ENCODE measurements around the gene CADM1. TPM values are rescaled to one million over a fixed set of nuclear protein-coding genes. Genes with fewer than 3 reads are reported as not detected.

Gene CADM1
- total and polyA plus RNA-seq, 5 donors: 14.8 to 42.6 (median 31.9) TPM

- DNase-seq (no peak), ATAC-seq (no peak)
- no peaks in the 10 kb centered on the region for H3K4me1 ChIP-seq (ENCODE audit: control insufficient read depth, insufficient read depth, low read length)
- no peaks in the 10 kb centered on the region for H3K9me3 ChIP-seq (ENCODE audit: control insufficient read depth, low read length)
- H3K27ac ChIP-seq (ENCODE audit: low read length): no peak overlapping the region
- no peaks in the 10 kb centered on the region for H3K27me3 ChIP-seq (ENCODE audit: control insufficient read depth, insufficient read depth)
- H3K4me3 ChIP-seq (ENCODE audit: low read length): no peak overlapping the region
- 89% methylated on average over 4 of the region's 4 CpGs for WGBS
- intact Hi-C loops (cut with DNase I): no loop called here
Measured at GRCh38 chr11:115377882-115378296, 126.3 kb downstream of the CADM1 start.

- no peaks in the 10 kb centered on the region for H3K9me3 ChIP-seq (ENCODE audit: control insufficient read depth, low read length)
- DNase-seq: no peak
- no peak overlapping the region for H3K27ac ChIP-seq (ENCODE audit: low read length)
- H3K4me3 ChIP-seq (ENCODE audit: low read length): no peak overlapping the region
- peak in 1 of 2 donors; percentile 62 for ATAC-seq
- no peaks in the 10 kb centered on the region for H3K27me3 ChIP-seq (ENCODE audit: control insufficient read depth, insufficient read depth)
- no peaks in the 10 kb centered on the region for H3K4me1 ChIP-seq (ENCODE audit: control insufficient read depth, insufficient read depth, low read length)
- intact Hi-C loops (cut with DNase I): no loop called here
Measured at GRCh38 chr11:115368616-115369015, 135.6 kb downstream of the CADM1 start.

- H3K4me1 ChIP-seq (ENCODE audit: control insufficient read depth, insufficient read depth, low read length): no peaks in the 10 kb centered on the region
- no peaks in the 10 kb centered on the region for H3K9me3 ChIP-seq (ENCODE audit: control insufficient read depth, low read length)
- WGBS: 91% methylated on average over 5 of the region's 5 CpGs
- no peak overlapping the region for H3K4me3 ChIP-seq (ENCODE audit: low read length)
- intact Hi-C loops (cut with DNase I): no loop called here
- ATAC-seq (no peak), DNase-seq (peak in 1 of 3 donors; percentile 25)
- no peaks in the 10 kb centered on the region for H3K27me3 ChIP-seq (ENCODE audit: control insufficient read depth, insufficient read depth)
- H3K27ac ChIP-seq (ENCODE audit: low read length): no peak overlapping the region
Measured at GRCh38 chr11:115366826-115367225, 137.4 kb downstream of the CADM1 start.

GRCh38 chr11:115365907-115366306 is 138.3 kb downstream of the CADM1 start:
- Histone ChIP-seq H3K9me3 (ENCODE audit: control insufficient read depth, low read length) (no peaks in the 10 kb centered on the region), H3K27me3 (ENCODE audit: control insufficient read depth, insufficient read depth) (no peaks in the 10 kb centered on the region), H3K27ac (ENCODE audit: low read length) (no peak overlapping the region), H3K4me1 (ENCODE audit: control insufficient read depth, insufficient read depth, low read length) (peaks cover 2% of the 10 kb centered on the region), H3K4me3 (ENCODE audit: low read length) (no peak overlapping the region)
- WGBS: 65% methylated on average over 4 of the region's 4 CpGs
- DNase-seq (no peak), ATAC-seq (no peak)
- intact Hi-C loops (cut with DNase I): no loop called here

GRCh38 chr11:115364896-115365295 is 139.3 kb downstream of the CADM1 start:
- intact Hi-C loops (cut with DNase I): no loop called here
- Histone ChIP-seq H3K9me3 (ENCODE audit: control insufficient read depth, low read length) (no peaks in the 10 kb centered on the region), H3K27ac (ENCODE audit: low read length) (no peak overlapping the region), H3K4me1 (ENCODE audit: control insufficient read depth, insufficient read depth, low read length) (peaks cover 2% of the 10 kb centered on the region), H3K27me3 (ENCODE audit: control insufficient read depth, insufficient read depth) (no peaks in the 10 kb centered on the region), H3K4me3 (ENCODE audit: low read length) (no peak overlapping the region)
- DNase-seq (no peak), ATAC-seq (no peak)
- WGBS: 79% methylated on average over 3 of the region's 3 CpGs

GRCh38 chr11:115363921-115364320 is 140.3 kb downstream of the CADM1 start:
- no peak for ATAC-seq

GRCh38 chr11:115363426-115363825 is 140.8 kb downstream of the CADM1 start:
- DNase-seq (no peak), ATAC-seq (no peak)
- no peak overlapping the region for H3K27ac ChIP-seq (ENCODE audit: low read length)
- peaks cover 2% of the 10 kb centered on the region for H3K4me1 ChIP-seq (ENCODE audit: control insufficient read depth, insufficient read depth, low read length)
- 88% methylated on average over 2 of the region's 2 CpGs for WGBS
- intact Hi-C loops (cut with DNase I): no loop called here
- H3K4me3 ChIP-seq (ENCODE audit: low read length): no peak overlapping the region
- no peaks in the 10 kb centered on the region for H3K27me3 ChIP-seq (ENCODE audit: control insufficient read depth, insufficient read depth)
- no peaks in the 10 kb centered on the region for H3K9me3 ChIP-seq (ENCODE audit: control insufficient read depth, low read length)

More at GRCh38 chr11:115363921-115364320, 140.3 kb downstream of the CADM1 start:
- no peaks in the 10 kb centered on the region for H3K9me3 ChIP-seq (ENCODE audit: control insufficient read depth, low read length)
- no peak overlapping the region for H3K4me3 ChIP-seq (ENCODE audit: low read length)
- H3K4me1 ChIP-seq (ENCODE audit: control insufficient read depth, insufficient read depth, low read length): peaks cover 2% of the 10 kb centered on the region
- no peak overlapping the region for H3K27ac ChIP-seq (ENCODE audit: low read length)
- no peak for DNase-seq
- no peaks in the 10 kb centered on the region for H3K27me3 ChIP-seq (ENCODE audit: control insufficient read depth, insufficient read depth)
- 85% methylated on average over 3 of the region's 3 CpGs for WGBS
- intact Hi-C loops (cut with DNase I): no loop called here

GRCh38 chr11:115362997-115363396 is 141.2 kb downstream of the CADM1 start:
- intact Hi-C loops (cut with DNase I): no loop called here
- peaks cover 2% of the 10 kb centered on the region for H3K4me1 ChIP-seq (ENCODE audit: control insufficient read depth, insufficient read depth, low read length)
- DNase-seq (peak in 2 of 3 donors; percentile 9 to 10), ATAC-seq (no peak)
- H3K27me3 ChIP-seq (ENCODE audit: control insufficient read depth, insufficient read depth): no peaks in the 10 kb centered on the region
- no peak overlapping the region for H3K4me3 ChIP-seq (ENCODE audit: low read length)
- H3K27ac ChIP-seq (ENCODE audit: low read length): no peak overlapping the region
- 66% methylated on average over 6 of the region's 6 CpGs for WGBS
- H3K9me3 ChIP-seq (ENCODE audit: control insufficient read depth, low read length): no peaks in the 10 kb centered on the region

- 65% methylated on average over 1 of the region's 1 CpG for WGBS
- H3K9me3 ChIP-seq (ENCODE audit: control insufficient read depth, low read length): no peaks in the 10 kb centered on the region
- intact Hi-C loops (cut with DNase I): no loop called here
Measured at GRCh38 chr11:115361025-115361424, 143.2 kb downstream of the CADM1 start.

GRCh38 chr11:115360186-115360824 is 143.9 kb downstream of the CADM1 start:
- H3K27me3 ChIP-seq (ENCODE audit: control insufficient read depth, insufficient read depth): no peaks in the 10 kb centered on the region
- no peak overlapping the region for H3K27ac ChIP-seq (ENCODE audit: low read length)
- ATAC-seq (no peak), DNase-seq (no peak)
- H3K9me3 ChIP-seq (ENCODE audit: control insufficient read depth, low read length): no peaks in the 10 kb centered on the region
- peaks cover 2% of the 10 kb centered on the region for H3K4me1 ChIP-seq (ENCODE audit: control insufficient read depth, insufficient read depth, low read length)
- intact Hi-C loops (cut with DNase I): no loop called here
- 55% methylated on average over 7 of the region's 7 CpGs for WGBS
- no peak overlapping the region for H3K4me3 ChIP-seq (ENCODE audit: low read length)

More at GRCh38 chr11:115361025-115361424, 143.2 kb downstream of the CADM1 start:
- Histone ChIP-seq H3K27ac (ENCODE audit: low read length) (no peak overlapping the region), H3K27me3 (ENCODE audit: control insufficient read depth, insufficient read depth) (no peaks in the 10 kb centered on the region), H3K4me1 (ENCODE audit: control insufficient read depth, insufficient read depth, low read length) (peaks cover 2% of the 10 kb centered on the region), H3K4me3 (ENCODE audit: low read length) (no peak overlapping the region)
- DNase-seq: no peak
- ATAC-seq: no peak

GRCh38 chr11:115357066-115357465 is 147.1 kb downstream of the CADM1 start:
- H3K9me3 ChIP-seq (ENCODE audit: control insufficient read depth, low read length): no peaks in the 10 kb centered on the region
- no peaks in the 10 kb centered on the region for H3K27me3 ChIP-seq (ENCODE audit: control insufficient read depth, insufficient read depth)
- ATAC-seq (no peak), DNase-seq (no peak)
- 15% methylated on average over 5 of the region's 5 CpGs for WGBS
- intact Hi-C loops (cut with DNase I): no loop called here
- H3K27ac ChIP-seq (ENCODE audit: low read length): no peak overlapping the region
- peaks cover 3% of the 10 kb centered on the region for H3K4me1 ChIP-seq (ENCODE audit: control insufficient read depth, insufficient read depth, low read length)
- H3K4me3 ChIP-seq (ENCODE audit: low read length): no peak overlapping the region

Measured in right cardiac atrium (tissue), 5 donors.